Measurements from ENCODE around the gene PAGR1.
"Not testable (repeated sequence)": the region's sequence is repeated elsewhere in the genome, so short reads cannot be mapped to it uniquely, and the experiment has no call there.

Gene PAGR1

GRCh38 chr16:29825145-29826044 lies 9.4 kb downstream of the PAGR1 start:
- peak; percentile 33 for DNase-seq (ENCODE audit: low spot score)
- H3K27ac ChIP-seq = peak overlapping the region; percentile 99
- CTCF ChIA-PET = interaction anchor here (0.6 to 0.8 kb wide), 2 partner anchors 9 to 18 kb away, joined by 3 to 5 read pairs; no protein-coding TSS in a partner anchor
- POLR2A ChIA-PET (ENCODE audit: low non-redundant PET) = no interaction called here
- no peak for TF ChIP-seq CTCF (conservative IDR thresholded peaks at IDR 0.05; ENCODE audit: low read depth)

GRCh38 chr16:29826342-29826695 lies 10.4 kb downstream of the PAGR1 start:
- TF ChIP-seq CTCF (conservative IDR thresholded peaks at IDR 0.05; ENCODE audit: low read depth) = no peak
- H3K27ac ChIP-seq = peak overlapping the region; percentile 99
- CTCF ChIA-PET = interaction anchor here (0.8 kb wide), 1 partner anchor 19 kb away, joined by 3 read pairs; no protein-coding TSS in a partner anchor

GRCh38 chr16:29830774-29831173 lies 14.8 kb downstream of the PAGR1 start:
- ChIA-PET CTCF (no interaction called here), POLR2A (ENCODE audit: low non-redundant PET) (no interaction called here)
- no peak for DNase-seq (ENCODE audit: low spot score)
- peak overlapping the region; percentile 14; the same call in 1 of the 2 replicates for H3K27ac ChIP-seq
- no peak for TF ChIP-seq CTCF (conservative IDR thresholded peaks at IDR 0.05; ENCODE audit: low read depth)

More at GRCh38 chr16:29826342-29826695, 10.4 kb downstream of the PAGR1 start:
- no peak for DNase-seq (ENCODE audit: low spot score)
- POLR2A ChIA-PET (ENCODE audit: low non-redundant PET) = interaction anchor here (0.6 kb wide), 1 partner anchor 99 kb away, joined by 3 read pairs; the partner anchor contains the start of gene KCTD13

- DNase-seq (ENCODE audit: low spot score) = no peak
- peak overlapping the region; percentile 14; the same call in 1 of the 2 replicates for H3K27ac ChIP-seq
- TF ChIP-seq CTCF (conservative IDR thresholded peaks at IDR 0.05; ENCODE audit: low read depth) = no peak
- CTCF ChIA-PET = no interaction called here
- POLR2A ChIA-PET (ENCODE audit: low non-redundant PET) = no interaction called here
These were observed 15.5 kb downstream of the PAGR1 start for GRCh38 chr16:29831490-29831889.

GRCh38 chr16:29833219-29833618 lies 17.3 kb downstream of the PAGR1 start:
- CTCF ChIA-PET = interaction anchor here (0.6 kb wide), 1 partner anchor 17 kb away, joined by 3 read pairs; the partner anchor contains the start of gene PAGR1
- POLR2A ChIA-PET (ENCODE audit: low non-redundant PET) = interaction anchor here (0.8 kb wide), 1 partner anchor 9 kb away, joined by 10 read pairs; no protein-coding TSS in a partner anchor
- H3K27ac ChIP-seq; DNase-seq (ENCODE audit: low spot score): not testable (repeated sequence)

GRCh38 chr16:29834079-29834478 lies 18.1 kb downstream of the PAGR1 start:
- TF ChIP-seq CTCF (conservative IDR thresholded peaks at IDR 0.05; ENCODE audit: low read depth) = no peak
- no peak for DNase-seq (ENCODE audit: low spot score)
- ChIA-PET POLR2A (ENCODE audit: low non-redundant PET) (no interaction called here), CTCF (interaction anchor here (1.2 kb wide), 1 partner anchor 14 kb away, joined by 3 read pairs; no protein-coding TSS in a partner anchor)
- H3K27ac ChIP-seq = no peak overlapping the region

GRCh38 chr16:29835926-29836325 lies 20.0 kb downstream of the PAGR1 start:
- ChIA-PET POLR2A (ENCODE audit: low non-redundant PET) (no interaction called here), CTCF (no interaction called here)
- TF ChIP-seq CTCF (conservative IDR thresholded peaks at IDR 0.05; ENCODE audit: low read depth) = no peak
- H3K27ac ChIP-seq = no peak overlapping the region
- no peak for DNase-seq (ENCODE audit: low spot score)
